GM18907 (cell line): ENCODE results near the gene ALDH1A2.
"Not testable (repeated sequence)": the region's sequence is repeated elsewhere in the genome, so short reads cannot be mapped to it uniquely, and the experiment has no call there.

Experiments used
- ATAC-seq: cut with Tn5 transposase; IDR thresholded peaks from one replicate; pipeline ENCODE4 v1.9.1; 2021; ENCODE audit warnings: mild to moderate bottlenecking, moderate library complexity; ENCODE audit not compliant: unreplicated experiment

ALDH1A2 gene

GRCh38 chr15:58043192-58043903 is 22.2 kb downstream of the ALDH1A2 start:
- ATAC-seq: no peak

- no peak for ATAC-seq
These were observed 23.5 kb downstream of the ALDH1A2 start for GRCh38 chr15:58042006-58042405.

DNA sequence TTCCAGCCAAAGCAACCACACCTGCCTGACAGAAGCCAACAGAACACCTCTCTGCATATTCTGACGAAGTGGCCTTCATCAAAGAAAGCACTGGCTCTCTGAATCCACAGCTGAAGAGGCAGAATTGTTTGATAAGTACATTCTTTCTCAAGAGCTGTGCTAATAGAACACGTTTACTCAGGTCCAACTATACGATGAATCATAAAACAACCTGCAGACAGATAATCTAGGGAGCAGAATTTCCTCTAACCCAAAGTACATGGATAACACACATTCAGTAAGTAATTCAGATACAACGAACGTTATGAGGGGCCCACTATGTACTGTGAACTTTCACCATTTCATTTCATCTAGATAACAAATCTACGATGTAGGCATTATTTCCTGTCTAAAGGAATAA is 25.4 kb downstream of the ALDH1A2 start:
- ATAC-seq: no peak

- ATAC-seq: no peak
These were observed 26.2 kb downstream of the ALDH1A2 start for GRCh38 chr15:58039079-58040035.

- no peak for ATAC-seq
These were observed 27.0 kb downstream of the ALDH1A2 start for GRCh38 chr15:58038426-58039078.

DNA sequence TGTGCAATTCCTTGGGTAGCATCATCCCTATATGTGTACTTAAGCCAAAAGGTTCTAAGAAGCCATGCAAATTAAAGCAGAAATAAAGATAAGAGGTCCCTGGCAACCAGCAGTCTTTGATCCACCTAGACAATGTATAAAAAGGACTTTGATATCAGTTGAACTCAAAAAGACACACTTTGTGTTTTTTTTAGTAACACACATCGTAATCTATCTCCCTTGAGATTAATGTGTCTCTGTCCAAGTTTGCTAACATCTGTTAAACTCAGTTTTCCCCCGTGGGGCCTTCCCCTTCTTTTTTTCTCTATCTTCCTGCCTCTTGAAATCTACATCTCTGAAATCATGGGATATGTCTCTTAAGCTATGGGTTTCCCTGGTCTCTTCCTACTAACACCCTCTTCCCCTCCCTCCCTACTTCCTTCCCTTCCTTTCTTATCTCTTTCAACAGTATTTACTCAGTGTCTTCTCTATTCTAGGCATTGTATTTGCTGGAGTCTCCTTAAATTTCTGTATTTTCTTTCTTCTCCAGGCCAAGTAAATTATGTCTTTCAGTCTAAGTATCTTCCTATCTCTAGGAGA is 27.7 kb downstream of the ALDH1A2 start:
- ATAC-seq: no peak

- no peak for ATAC-seq
These were observed 28.9 kb downstream of the ALDH1A2 start for GRCh38 chr15:58036579-58036978.

DNA sequence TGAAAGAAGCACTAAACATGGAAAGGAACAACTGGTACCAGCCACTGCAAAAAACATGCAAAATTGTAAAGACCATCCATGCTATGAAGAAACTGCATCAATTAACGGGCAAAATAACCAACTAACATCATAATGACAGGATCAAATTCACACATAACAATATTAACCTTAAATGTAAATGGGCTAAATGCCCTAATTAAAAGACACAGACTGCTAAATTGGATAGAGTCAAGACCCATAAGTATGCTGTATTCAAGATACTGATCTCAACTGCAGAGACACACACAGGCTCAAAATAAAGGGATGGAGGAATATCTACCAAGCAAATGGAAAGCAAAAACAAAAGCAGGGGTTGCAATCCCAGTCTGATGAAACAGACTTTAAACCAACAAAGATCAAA is 37.1 kb downstream of the ALDH1A2 start:
- ATAC-seq: not testable (repeated sequence)

GRCh38 chr15:58026552-58026951 is 39.0 kb downstream of the ALDH1A2 start:
- ATAC-seq: no peak

DNA sequence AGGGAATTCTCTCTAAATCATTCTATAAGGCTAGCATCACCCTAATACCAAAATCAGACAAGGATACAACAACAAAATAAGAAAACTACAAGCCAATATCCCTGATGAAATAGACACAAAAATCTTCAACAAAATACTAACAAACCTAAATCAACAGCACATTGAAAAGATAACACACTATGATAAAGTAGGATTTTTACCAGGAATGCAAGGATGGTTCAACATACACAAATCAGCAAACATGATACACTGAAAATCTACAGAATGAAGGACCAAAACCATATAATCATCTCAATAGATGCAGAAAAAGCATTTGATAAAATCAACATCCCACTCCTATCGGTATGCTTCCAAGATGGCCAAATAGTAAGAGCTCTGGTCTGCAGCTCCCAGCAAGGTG is 39.5 kb downstream of the ALDH1A2 start:
- ATAC-seq: no peak

GRCh38 chr15:58021332-58022230 is 43.9 kb downstream of the ALDH1A2 start:
- no peak for ATAC-seq

GRCh38 chr15:58019503-58020376 is 45.8 kb downstream of the ALDH1A2 start:
- ATAC-seq: no peak

GRCh38 chr15:58017869-58018268 is 47.6 kb downstream of the ALDH1A2 start:
- ATAC-seq: no peak

DNA sequence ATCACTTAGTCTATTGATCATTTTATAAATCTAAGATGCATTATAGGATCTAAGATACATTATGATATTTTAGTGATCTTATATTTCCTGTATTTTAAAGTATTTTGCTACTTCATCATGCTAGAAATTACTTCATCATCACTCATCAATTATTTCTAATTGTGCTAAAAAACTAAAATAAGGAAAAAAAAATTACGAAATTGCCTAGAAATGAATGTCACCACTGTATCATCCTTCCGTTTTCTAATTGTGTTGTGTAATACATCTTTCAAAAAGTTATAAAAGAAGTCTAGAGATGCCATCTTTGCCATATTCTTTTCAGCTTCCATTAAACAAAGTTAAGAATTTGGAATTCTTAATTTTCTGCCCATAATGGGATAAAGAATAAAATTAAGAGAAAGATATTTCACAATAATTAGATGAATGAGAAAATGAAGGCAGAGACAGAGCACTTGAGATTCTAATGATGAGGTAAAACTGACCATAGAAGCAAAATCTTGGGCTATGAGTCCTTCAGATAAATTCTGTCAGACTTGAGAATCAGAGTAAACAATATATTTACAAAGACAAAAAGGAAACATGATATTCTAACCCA is 48.8 kb downstream of the ALDH1A2 start:
- ATAC-seq: no peak

DNA sequence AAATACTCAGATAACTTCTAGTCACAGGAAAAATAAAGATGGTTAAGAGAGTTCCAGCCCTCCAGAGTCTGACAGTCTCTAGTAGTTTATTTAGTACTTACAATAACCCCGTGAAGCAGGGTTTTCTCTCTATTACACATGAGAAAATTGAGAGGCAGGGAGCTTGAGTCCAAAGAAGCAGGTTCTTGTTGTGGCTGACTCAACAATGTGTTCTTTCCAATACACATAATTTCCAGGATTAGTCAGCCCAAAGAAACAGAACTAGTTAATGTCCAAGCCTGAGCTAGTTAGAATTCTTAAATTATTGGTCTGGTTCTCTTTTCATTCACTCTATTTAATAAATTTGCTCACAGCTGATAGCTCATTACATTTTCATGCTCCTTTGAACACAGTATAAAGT is 49.9 kb downstream of the ALDH1A2 start:
- no peak for ATAC-seq

DNA sequence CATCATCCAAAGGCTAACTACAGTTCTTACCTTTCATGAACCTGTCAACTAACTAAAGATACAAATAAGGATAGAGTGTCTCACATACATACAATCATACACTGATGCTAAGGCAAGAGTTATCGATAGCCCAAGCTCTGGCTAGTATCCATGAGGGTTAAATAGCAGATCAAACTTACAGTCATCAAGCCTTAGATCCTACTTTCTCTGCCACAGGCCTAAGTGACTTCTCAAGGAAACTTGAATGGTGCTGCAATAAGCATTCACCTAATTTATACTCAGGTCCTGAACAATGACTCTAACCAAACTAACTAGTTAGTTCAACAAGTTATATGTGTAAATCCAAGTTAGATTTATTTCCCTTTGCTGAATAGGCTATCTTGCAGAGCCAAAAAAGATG is 51.0 kb downstream of the ALDH1A2 start:
- no peak for ATAC-seq

GRCh38 chr15:58014040-58014439 is 51.5 kb downstream of the ALDH1A2 start:
- ATAC-seq: no peak

GRCh38 chr15:58010983-58011382 is 54.5 kb downstream of the ALDH1A2 start:
- ATAC-seq: no peak

GRCh38 chr15:58003810-58004209 is 61.7 kb downstream of the ALDH1A2 start:
- no peak for ATAC-seq
